Measurements from ENCODE around the gene CNTN4.

The CNTN4 gene

GRCh38 chr3:2706836-2707210, 608.2 kb downstream of the CNTN4 start:
- H3K4me3 ChIP-seq = no peak overlapping the region
- no peak overlapping the region for H3K27ac ChIP-seq
- no peak for DNase-seq (ENCODE audit: low spot score)
- TF ChIP-seq, protein P1, sequence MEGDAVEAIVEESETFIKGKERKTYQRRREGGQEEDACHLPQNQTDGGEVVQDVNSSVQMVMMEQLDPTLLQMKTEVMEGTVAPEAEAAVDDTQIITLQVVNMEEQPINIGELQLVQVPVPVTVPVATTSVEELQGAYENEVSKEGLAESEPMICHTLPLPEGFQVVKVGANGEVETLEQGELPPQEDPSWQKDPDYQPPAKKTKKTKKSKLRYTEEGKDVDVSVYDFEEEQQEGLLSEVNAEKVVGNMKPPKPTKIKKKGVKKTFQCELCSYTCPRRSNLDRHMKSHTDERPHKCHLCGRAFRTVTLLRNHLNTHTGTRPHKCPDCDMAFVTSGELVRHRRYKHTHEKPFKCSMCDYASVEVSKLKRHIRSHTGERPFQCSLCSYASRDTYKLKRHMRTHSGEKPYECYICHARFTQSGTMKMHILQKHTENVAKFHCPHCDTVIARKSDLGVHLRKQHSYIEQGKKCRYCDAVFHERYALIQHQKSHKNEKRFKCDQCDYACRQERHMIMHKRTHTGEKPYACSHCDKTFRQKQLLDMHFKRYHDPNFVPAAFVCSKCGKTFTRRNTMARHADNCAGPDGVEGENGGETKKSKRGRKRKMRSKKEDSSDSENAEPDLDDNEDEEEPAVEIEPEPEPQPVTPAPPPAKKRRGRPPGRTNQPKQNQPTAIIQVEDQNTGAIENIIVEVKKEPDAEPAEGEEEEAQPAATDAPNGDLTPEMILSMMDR (IDR thresholded peaks at IDR 0.05) = no peak

- no peak for DNase-seq (ENCODE audit: low spot score)
- TF ChIP-seq, protein P1 (IDR thresholded peaks at IDR 0.05) = no peak
- no peak overlapping the region for H3K4me3 ChIP-seq
- no peak overlapping the region for H3K27ac ChIP-seq
Measured at GRCh38 chr3:2711081-2711480, 612.4 kb downstream of the CNTN4 start.

DNA sequence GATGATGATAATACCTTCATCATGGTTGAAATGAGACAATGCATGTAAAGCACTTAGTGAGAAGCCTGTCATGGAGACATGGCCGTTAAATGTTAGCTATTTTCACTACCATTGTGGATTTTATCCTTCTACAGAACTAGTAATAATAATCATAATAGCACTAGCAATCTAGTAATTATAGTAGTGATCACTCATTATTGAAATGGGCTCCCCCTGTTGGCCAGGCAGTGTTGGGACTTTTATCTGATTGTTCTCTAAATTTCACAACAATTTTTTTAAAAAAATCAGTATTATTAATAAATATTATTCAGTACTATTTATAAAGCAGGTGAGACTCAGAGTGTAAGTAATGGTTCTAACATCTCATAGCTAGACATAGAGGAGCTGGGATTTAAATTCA, 615.3 kb downstream of the CNTN4 start:
- TF ChIP-seq, protein P1 (IDR thresholded peaks at IDR 0.05) = no peak
- Histone ChIP-seq H3K4me3 (no peak overlapping the region), H3K27ac (no peak overlapping the region)
- no peak for DNase-seq (ENCODE audit: low spot score)

- H3K4me3 ChIP-seq = no peak overlapping the region
- TF ChIP-seq, protein P1 (IDR thresholded peaks at IDR 0.05) = no peak
- DNase-seq (ENCODE audit: low spot score) = no peak
- H3K27ac ChIP-seq = no peak overlapping the region
Measured at GRCh38 chr3:2714834-2715233, 616.2 kb downstream of the CNTN4 start.

DNA sequence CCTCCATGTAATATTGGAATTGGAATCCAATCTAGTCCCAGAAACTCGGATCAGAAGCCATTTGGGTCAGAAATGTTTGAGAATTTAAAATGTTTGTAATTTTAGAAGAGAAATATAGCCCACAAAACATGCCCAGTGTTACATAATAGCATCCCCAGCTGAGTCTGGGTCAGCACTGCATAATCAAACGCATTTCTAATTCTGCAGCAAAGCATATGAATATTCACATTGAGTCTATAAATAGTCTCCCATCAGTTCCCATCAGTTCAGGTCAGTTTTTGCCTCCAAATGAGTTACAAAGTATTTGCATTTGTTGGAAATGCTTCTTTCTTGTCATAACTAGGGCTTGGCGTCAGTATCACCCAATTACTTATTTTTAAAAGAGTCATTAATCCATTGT, 628.4 kb downstream of the CNTN4 start:
- Histone ChIP-seq H3K4me3 (no peak overlapping the region), H3K27ac (no peak overlapping the region)
- TF ChIP-seq, protein P1 (IDR thresholded peaks at IDR 0.05) = no peak
- DNase-seq (ENCODE audit: low spot score) = no peak

GRCh38 chr3:2727610-2728318, 629.1 kb downstream of the CNTN4 start:
- Histone ChIP-seq H3K4me3 (no peak overlapping the region), H3K27ac (no peak overlapping the region)
- no peak for DNase-seq (ENCODE audit: low spot score)
- TF ChIP-seq, protein P1 (IDR thresholded peaks at IDR 0.05) = no peak

- Histone ChIP-seq H3K4me3 (no peak overlapping the region), H3K27ac (no peak overlapping the region)
- TF ChIP-seq, protein P1 (IDR thresholded peaks at IDR 0.05) = no peak
- DNase-seq (ENCODE audit: low spot score) = no peak
Measured at GRCh38 chr3:2731843-2732242, 633.2 kb downstream of the CNTN4 start.

All from coronary artery (tissue), 2 donors.